ENCODE measurements around the gene HORMAD2.
A peak's percentile ranks its signal among the peaks of the same experiment; 100 is the strongest.

The HORMAD2 gene

DNA sequence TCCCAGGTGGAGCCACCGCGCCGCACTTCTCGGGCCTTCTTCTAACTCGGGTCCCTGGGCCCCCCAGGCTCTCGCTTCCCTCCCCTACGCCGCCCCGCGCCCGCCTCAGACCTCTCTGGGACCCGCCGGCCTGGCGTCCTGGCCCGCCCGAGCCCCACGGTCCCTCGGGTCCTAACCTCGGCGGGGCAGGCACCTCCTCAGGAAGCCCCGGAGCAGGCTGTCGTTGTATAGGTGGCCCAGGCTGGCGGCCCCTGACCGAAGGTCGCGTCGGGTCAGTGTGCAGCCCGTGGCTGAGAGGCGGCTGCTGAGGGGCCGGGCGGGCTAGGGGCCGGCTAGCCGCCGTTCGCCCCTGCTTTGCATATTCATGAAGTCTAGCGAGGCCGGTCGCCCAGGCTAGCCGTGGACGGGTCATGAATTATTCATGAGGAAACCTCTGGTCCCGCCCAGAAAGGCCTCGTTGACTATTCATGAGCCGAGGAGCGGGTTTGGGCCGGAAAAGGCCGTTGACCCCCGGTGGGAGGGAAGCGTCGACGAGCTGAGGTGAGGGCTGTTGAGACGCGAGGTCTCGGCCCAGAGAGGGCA is at the start of gene HORMAD2:
Gene HORMAD2 (plus strand): TSS at position 513 of the 582 bp plus-strand sequence. CDS start 13,489 bp downstream, outside the sequence.
- DNase-seq, result no peak

DNA sequence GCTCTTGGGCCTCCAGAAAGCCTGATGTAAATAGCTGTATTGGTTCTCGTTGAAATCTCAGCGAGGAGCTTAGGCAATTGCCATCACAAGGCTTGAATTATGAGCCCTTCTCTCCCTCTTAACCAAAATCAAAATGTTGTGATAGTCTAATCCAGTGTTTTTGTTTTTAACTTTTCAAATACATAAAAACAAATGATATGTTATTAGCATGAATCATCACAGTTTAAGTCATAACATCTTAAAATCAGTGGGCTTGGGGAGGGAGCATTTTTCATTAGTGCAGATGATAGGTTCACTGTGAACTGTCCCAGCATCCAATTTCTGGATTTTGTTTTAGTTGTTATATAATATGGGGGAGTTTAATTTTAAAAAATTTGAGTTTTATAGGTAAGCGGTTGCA is 48.9 kb upstream of the HORMAD2 start:
- DNase-seq, result no peak

DNA sequence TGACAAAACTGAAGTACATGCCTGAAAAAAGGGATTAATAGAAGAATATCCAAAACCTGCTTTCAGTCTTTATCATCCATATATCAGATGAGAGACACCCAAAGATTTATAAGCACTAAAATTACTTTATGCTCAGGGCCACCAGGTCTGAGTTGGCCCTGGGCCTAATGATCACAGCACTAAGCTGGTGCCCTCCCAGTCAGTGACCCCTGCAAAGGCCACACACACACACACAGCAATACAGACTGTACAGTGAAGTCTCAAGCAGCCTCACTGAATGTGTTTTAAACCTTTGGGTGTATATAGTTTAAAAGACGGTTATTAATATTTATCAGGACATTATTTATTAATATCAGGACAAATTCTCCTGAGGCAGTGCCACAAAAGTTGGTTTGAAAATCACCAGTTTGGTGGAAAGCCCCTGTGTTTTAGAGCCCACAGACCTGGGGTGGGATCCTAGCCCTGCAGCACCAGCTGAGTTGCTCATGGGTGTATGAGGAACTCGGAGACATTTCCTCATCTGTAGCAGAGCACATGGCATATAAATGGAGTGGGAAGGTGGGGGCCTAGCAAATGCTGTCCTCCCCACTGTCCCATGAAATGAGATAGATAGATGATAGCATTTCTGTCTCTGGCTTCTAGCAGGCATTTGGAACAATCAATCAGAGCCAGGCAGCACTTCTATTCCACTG is 48.4 kb upstream of the HORMAD2 start:
- DNase-seq, result no peak

GRCh38 chr22:30033137-30033536 is 47.1 kb upstream of the HORMAD2 start:
- DNase-seq, result no peak

DNA sequence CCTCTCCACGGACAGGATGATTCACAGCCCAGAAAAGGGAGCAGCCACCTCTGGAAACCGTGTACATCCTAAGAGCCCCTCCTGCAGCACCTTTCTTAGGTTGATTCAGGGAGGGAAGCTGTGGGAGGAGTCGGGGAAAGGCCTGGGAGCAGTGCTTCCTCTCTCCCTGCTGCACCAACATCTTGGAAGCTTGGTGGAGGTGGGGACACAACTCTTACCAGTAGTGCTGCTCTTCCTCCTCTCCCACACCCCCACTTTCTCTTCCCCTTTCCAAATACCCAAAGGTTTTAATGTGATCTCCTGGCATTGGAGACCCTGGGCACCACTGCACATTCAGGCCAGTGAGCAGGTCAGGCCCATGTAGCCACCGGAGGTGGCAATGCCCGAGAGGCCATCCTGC is 46.4 kb upstream of the HORMAD2 start:
- DNase-seq, result no peak

GRCh38 chr22:30036656-30037055 is 43.6 kb upstream of the HORMAD2 start:
- DNase-seq, result no peak

DNA sequence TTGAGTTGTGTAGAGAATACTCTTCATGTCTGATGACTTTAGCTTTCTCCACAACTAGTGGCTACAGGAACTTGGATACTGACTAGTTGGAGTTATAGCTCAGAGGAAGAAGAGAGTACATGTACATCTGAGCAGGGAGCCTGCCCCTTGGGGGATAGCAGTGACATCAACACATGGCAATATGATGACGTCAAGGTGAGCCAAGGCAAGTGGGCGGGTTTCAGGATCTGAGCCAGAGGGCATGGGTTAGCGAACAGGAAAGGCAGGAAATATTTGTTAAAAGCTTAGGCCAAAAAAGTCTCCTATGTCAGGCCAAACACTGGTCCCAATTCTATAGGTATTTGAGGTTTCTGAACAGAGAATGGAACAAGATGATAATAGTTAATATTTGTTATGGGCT is 42.0 kb upstream of the HORMAD2 start:
- DNase-seq, result no peak

GRCh38 chr22:30040499-30041260 is 39.6 kb upstream of the HORMAD2 start:
- DNase-seq, result no peak

- no peak for DNase-seq
Observed at GRCh38 chr22:30041475-30041874, 38.8 kb upstream of the HORMAD2 start.

DNA sequence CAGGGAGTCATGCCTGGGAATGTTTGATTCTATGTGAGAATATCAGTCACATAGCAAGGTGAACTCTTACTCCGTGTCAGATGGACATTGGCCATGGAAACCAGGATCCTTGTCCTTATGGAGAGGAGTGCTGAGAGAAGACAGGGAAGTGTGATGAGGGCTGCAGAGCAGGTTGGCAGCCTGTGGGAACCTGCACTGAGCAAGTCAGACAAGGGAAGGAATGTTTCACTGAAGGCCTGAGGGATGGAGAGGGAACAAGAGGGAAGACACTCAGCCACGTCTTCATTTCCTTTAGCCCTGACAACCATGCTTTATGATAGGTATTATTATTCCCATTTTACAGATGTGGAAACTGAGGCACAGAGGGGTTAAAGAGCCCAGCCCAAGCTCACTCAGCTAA is 38.4 kb upstream of the HORMAD2 start:
- no peak for DNase-seq

DNA sequence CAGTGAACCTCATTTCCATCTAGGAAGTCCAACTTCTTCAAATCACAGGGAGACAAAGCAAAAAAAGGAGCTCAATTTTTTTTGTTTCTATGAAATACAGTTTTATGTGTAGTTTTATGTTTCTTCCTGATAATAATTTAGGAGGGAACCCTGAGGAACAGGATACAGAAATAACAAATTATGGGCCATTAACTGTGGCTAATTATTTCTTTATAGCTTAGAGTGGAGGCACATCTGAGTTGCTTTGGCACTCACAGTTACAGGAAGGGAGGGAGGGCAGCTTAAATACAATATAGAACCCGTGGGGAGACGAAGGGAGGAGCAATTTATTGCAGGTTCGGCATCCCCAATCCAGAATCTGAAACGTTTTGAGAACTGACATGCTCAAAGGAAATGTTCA is 37.1 kb upstream of the HORMAD2 start:
- DNase-seq, result peak; percentile 33

- peak; percentile 17 for DNase-seq
Observed at GRCh38 chr22:30044369-30044768, 35.9 kb upstream of the HORMAD2 start.

DNA sequence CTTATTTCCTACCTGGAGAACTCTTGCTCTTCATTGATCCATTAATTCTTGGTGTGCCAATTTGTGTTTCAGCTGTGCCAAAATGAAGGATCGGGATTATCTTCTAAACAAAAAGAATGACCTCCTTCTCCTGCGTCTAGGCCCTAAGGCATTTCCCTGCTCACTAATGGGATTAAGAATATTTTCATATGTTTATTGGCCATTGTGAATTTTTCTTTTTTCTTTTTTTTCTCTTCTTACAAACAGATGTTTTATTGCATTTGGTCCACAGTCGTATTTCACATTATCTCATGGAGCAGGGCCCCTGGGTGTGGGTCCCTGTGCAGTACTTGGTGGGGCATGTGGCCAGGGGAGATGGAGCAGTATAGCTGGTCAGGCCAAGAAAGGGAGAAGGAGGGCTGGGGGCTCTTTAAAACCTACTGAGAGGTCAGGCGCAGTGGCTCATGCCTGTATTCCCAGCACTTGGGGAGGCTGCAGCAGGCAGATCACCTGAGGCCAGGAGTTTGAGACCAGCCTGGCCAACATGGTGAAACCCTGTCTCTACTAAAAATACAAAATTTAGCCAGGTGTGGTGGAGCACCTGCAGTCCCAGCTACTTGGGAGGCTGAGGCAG is 35.3 kb upstream of the HORMAD2 start:
- DNase-seq, result no peak

GRCh38 chr22:30045494-30045887 is 34.8 kb upstream of the HORMAD2 start:
- no peak for DNase-seq

DNA sequence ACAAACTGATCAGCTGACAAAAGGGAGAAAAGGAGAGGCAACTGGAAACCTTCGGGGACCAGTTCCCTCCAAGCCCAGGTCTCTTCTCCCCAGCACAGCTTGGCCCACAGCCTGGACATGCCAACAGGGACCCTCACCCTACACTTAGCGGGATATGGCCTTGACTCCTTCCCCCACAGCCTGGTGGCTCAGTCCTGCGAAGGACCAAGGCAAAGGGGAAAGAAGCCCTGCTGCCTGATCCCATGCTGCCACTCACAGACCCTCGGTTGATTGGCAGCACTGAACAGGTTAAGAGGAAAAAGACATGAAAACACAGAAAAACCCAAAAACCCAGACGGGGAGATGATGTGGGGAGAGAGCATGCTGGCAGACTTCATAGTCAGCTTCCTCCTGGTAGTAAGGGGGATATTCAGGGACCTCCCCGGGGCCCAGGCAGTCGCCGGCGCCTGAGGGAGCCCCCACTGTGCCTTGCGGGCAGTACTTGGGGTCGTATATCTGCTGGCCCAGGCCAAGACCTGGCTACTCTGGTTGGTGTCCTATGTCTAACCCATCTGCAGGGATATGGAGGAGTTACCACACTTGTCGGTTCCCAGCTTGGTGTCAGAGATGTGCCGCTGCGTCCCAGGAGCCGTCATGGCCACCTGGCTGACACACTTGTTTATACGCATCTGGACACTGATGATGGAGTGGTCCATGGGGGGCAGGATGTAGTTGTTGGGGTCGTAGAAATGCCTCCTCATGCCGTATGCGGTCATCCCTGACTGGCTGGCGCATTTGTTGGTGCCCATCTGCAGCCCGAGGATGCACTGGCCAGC is 34.2 kb upstream of the HORMAD2 start:
- no peak for DNase-seq

- DNase-seq, result no peak
Observed at GRCh38 chr22:30046716-30047363, 33.4 kb upstream of the HORMAD2 start.

GRCh38 chr22:30047364-30047738 is 32.9 kb upstream of the HORMAD2 start:
- no peak for DNase-seq

GRCh38 chr22:30048681-30049080 is 31.6 kb upstream of the HORMAD2 start:
- DNase-seq, result no peak

- no peak for DNase-seq
Observed at GRCh38 chr22:30054067-30054763, 26.0 kb upstream of the HORMAD2 start.

GRCh38 chr22:30054764-30055069 is 25.5 kb upstream of the HORMAD2 start:
- DNase-seq, result no peak

DNA sequence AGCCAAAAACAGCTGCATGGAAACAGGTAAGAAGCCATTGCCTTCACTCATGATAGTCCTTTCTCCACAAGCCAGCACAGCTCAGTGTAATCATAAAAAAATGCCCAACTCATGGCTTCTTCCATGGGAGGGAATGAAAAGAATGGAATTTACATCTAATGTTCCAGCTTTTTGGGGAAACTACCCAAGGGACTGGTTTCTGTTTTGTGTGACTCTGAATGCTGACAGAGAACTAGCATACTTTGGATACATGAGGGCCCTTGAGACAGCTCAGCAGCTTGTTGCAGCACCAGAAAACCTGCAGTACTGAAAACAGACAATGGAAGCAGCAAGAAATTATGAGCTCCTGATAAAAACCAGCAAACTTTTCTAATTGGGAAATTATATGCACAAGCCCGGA is 24.2 kb upstream of the HORMAD2 start:
- no peak for DNase-seq

DNA sequence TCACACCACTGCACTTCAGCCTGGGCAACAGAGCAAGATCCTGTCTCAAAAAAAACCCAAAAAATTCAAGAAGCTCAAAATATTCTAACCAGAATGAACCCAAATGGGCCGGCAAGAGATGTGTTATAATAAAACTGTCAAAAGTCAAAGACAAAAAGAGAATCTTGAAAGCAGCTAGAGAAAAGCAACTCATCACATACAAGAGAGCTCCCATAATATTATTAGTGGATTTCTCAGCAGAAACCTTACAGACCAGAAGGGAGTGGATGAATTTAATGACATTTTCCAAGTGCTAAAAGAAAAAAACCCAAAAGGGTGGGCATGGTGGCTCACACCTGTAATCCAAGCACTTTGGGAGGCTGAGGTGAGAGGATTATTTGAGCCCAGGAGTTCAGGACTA is 22.9 kb upstream of the HORMAD2 start:
- DNase-seq, result no peak
